HCT116 (cell line): ENCODE data around the gene DNAAF8. TPM values are rescaled to one million over a fixed set of nuclear protein-coding genes. Genes with fewer than 3 reads are reported as not detected.

Source experiments
- ATAC-seq: fragments of 200-7000 bp; cut with Tn5 transposase; 2 replicates; pipeline ENCODE4 v1.9.1; 2020; ENCODE audit warnings: mild to moderate bottlenecking, moderate library complexity
- BruUV-seq: library from RNA; stranded (reverse); fragments of 400-500 nt; replicated peaks from 2 replicates; lab custom pipeline; 2021; lab: Mats Ljungman, UMichigan
- CTCF ChIA-PET: fragments of 300-600 bp; sonication (Branson Sonifier 250); formaldehyde crosslinking; loops from one replicate; lab custom pipeline; 2021; ENCODE audit warnings: antibody characterized with exemption; lab: Charles Lee
- POLR2A ChIA-PET: fragments of 300-600, 350-600 bp; sonication (Branson Sonifier 250); formaldehyde crosslinking; loops from one replicate; lab custom pipeline; 2021; ENCODE audit warnings: antibody characterized with exemption; lab: Charles Lee
- RAD21 ChIA-PET, 2 experiments: fragments of 300-600 bp; sonication (Branson Sonifier 250); formaldehyde crosslinking; loops; one replicate each; lab custom pipeline; 2023; ENCODE audit warnings: low total read pairs in 2 of 2; ENCODE audit not compliant: uncharacterized antibody in 2 of 2, unreplicated experiment in 2 of 2, low non-redundant PET in 1 of 2; lab: Charles Lee
- DNase-seq: peaks from one replicate; pipeline ENCODE4 v3.0.0-alpha.2; 2010; ENCODE audit warnings: low read depth, low spot score
- H2AFZ ChIP-seq: fragments of 200-600 bp; shearing (Covaris generic), sonication (generic); 2 replicates; pipeline ENCODE4 v1.6.1; 2017; ENCODE audit warnings: low read depth, mixed run types, mixed read lengths, antibody characterized with exemption, low read length; ENCODE audit not compliant: poor library complexity, severe bottlenecking
- H3K27ac ChIP-seq: 2 replicates; pipeline ENCODE4 v1.5.1; 2012; ENCODE audit warnings: low read depth, low read length
- H3K27me3 ChIP-seq: fragments of 200-600 bp; sonication (generic); 2 replicates; pipeline ENCODE4 v1.6.1; 2016; ENCODE audit warnings: mixed run types, low read length, mixed read lengths; ENCODE audit not compliant: insufficient read depth
- H3K36me3 ChIP-seq, 2 experiments: fragments of 200-500 bp in 1 of 2; fragments of 200-600 bp in 1 of 2; sonication (Bioruptor generic) in 1 of 2; sonication (generic) in 1 of 2; 2 replicates each; pipeline versions ENCODE4 v1.5.1 to v1.6.1; 2014 to 2016; ENCODE audit warnings: low read length in 2 of 2, inconsistent platforms in 1 of 2, mixed read lengths in 1 of 2, mixed run types in 1 of 2; ENCODE audit not compliant: insufficient read depth in 2 of 2, control insufficient read depth in 1 of 2
- H3K4me1 ChIP-seq, 2 experiments: fragments of 200-600 bp in 1 of 2; sonication (generic) in 1 of 2; 2 replicates each; pipeline versions ENCODE4 v1.5.1 to v1.6.1; 2012 to 2017; ENCODE audit warnings: low read length in 2 of 2, inconsistent platforms in 1 of 2, mild to moderate bottlenecking in 1 of 2, mixed read lengths in 1 of 2, mixed run types in 1 of 2, moderate library complexity in 1 of 2; ENCODE audit not compliant: insufficient read depth in 2 of 2, control insufficient read depth in 1 of 2
- H3K4me2 ChIP-seq: fragments of 200-600 bp; sonication (generic); 2 replicates; pipeline ENCODE4 v1.6.1; 2017; ENCODE audit warnings: mixed run types, low read length, mixed read lengths
- H3K4me3 ChIP-seq, 2 experiments: fragments of 200-600 bp in 1 of 2; sonication (generic) in 1 of 2; replicated peaks in 1 of 2; 2 replicates each; pipeline ENCODE4 v1.5.1; 2011 to 2016; ENCODE audit warnings: low read length in 2 of 2, control low read depth in 1 of 2, low read depth in 1 of 2, mild to moderate bottlenecking in 1 of 2, mixed read lengths in 1 of 2, mixed run types in 1 of 2
- H3K79me2 ChIP-seq: fragments of 200-600 bp; sonication (generic); 2 replicates; pipeline ENCODE4 v1.6.1; 2017; ENCODE audit warnings: mild to moderate bottlenecking, mixed run types, low read length, moderate library complexity, mixed read lengths; ENCODE audit not compliant: insufficient read depth
- H3K9ac ChIP-seq: fragments of 200-600 bp; sonication (generic); 2 replicates; pipeline ENCODE4 v1.6.1; 2016; ENCODE audit warnings: low read length, mixed read lengths
- H3K9me2 ChIP-seq: fragments of 200-600 bp; sonication (generic), shearing (Covaris generic); 2 replicates; pipeline ENCODE4 v1.6.1; 2017; ENCODE audit warnings: mixed run types, mild to moderate bottlenecking, moderate library complexity; ENCODE audit not compliant: insufficient read depth
- H3K9me3 ChIP-seq, 2 experiments: fragments of 200-500 bp in 1 of 2; fragments of 200-600 bp in 1 of 2; sonication (Bioruptor generic) in 1 of 2; sonication (generic) in 1 of 2; 2 replicates each; pipeline ENCODE4 v1.6.1; 2014 to 2017; ENCODE audit warnings: low read length in 2 of 2, mixed read lengths in 2 of 2, inconsistent platforms in 1 of 2, low read depth in 1 of 2, mild to moderate bottlenecking in 1 of 2, mixed run types in 1 of 2, moderate library complexity in 1 of 2; ENCODE audit not compliant: control insufficient read depth in 1 of 2, insufficient read depth in 1 of 2
- H4K20me1 ChIP-seq: fragments of 200-600 bp; sonication (generic), shearing (Covaris generic); 2 replicates; pipeline ENCODE4 v1.6.1; 2017; ENCODE audit warnings: mixed run types, mild to moderate bottlenecking, moderate library complexity; ENCODE audit not compliant: insufficient read depth
- ATF3 ChIP-seq: IDR thresholded peaks from 2 replicates; pipeline ENCODE4 v1.6.1; 2012
- CBX3 ChIP-seq: IDR thresholded peaks from 2 replicates; pipeline ENCODE4 v1.6.1; 2012; ENCODE audit warnings: low read depth
- CTCF ChIP-seq, 3 experiments: fragments of 200-600 bp in 1 of 3; sonication (generic) in 1 of 3; IDR thresholded peaks in 2 of 3; conservative IDR thresholded peaks in 1 of 3; 2 replicates each; pipeline ENCODE4 v1.5.1; 2012 to 2017; ENCODE audit warnings: low read depth in 2 of 3, low read length in 2 of 3, antibody characterized with exemption in 1 of 3, borderline replicate concordance in 1 of 3, control low read depth in 1 of 3, mild to moderate bottlenecking in 1 of 3, mixed read lengths in 1 of 3, mixed run types in 1 of 3, moderate library complexity in 1 of 3; ENCODE audit not compliant: insufficient read depth in 1 of 3
- EGR1 ChIP-seq: IDR thresholded peaks from 2 replicates; pipeline ENCODE4 v1.6.1; 2012; ENCODE audit warnings: low read depth
- EZH2 ChIP-seq: fragments of 200-600 bp; sonication (generic); IDR thresholded peaks from 2 replicates; pipeline ENCODE4 v1.6.1; 2017; ENCODE audit warnings: antibody characterized with exemption, mixed run types
- EZH2phosphoT487 ChIP-seq: fragments of 200-600 bp; IDR thresholded peaks from 2 replicates; pipeline ENCODE4 v1.6.1; 2018; ENCODE audit warnings: antibody characterized with exemption, borderline replicate concordance
- FOSL1 ChIP-seq: IDR thresholded peaks from 2 replicates; pipeline ENCODE4 v1.6.1; 2012; ENCODE audit warnings: low read depth
- POLR2A ChIP-seq: IDR thresholded peaks from 2 replicates; pipeline ENCODE4 v1.7.0; 2011; ENCODE audit warnings: borderline replicate concordance; ENCODE audit not compliant: insufficient read depth, insufficient read length; ENCODE audit errors: extremely low read depth
- POLR2AphosphoS5 ChIP-seq: IDR thresholded peaks from 2 replicates; pipeline ENCODE4 v1.6.1; 2011; ENCODE audit warnings: mild to moderate bottlenecking, low read depth, low read length, moderate library complexity
- SIN3A ChIP-seq: IDR thresholded peaks from 2 replicates; pipeline ENCODE4 v1.6.1; 2012; ENCODE audit warnings: low read depth
- SP1 ChIP-seq: IDR thresholded peaks from 2 replicates; pipeline ENCODE4 v1.6.1; 2012; ENCODE audit warnings: low read depth
- YY1 ChIP-seq: IDR thresholded peaks from 2 replicates; pipeline ENCODE4 v1.6.1; 2011; ENCODE audit warnings: low read length, low read depth, moderate library complexity, mild to moderate bottlenecking; ENCODE audit not compliant: insufficient replicate concordance; ENCODE audit errors: extremely low read depth
- ZBTB33 ChIP-seq: IDR thresholded peaks from 2 replicates; pipeline ENCODE4 v1.6.1; 2011; ENCODE audit warnings: mild to moderate bottlenecking, low read length, moderate library complexity; ENCODE audit not compliant: insufficient replicate concordance; ENCODE audit errors: extremely low read depth
- ZNF274 ChIP-seq: fragments of 200-500 bp; sonication (Bioruptor generic); IDR thresholded peaks from 2 replicates; pipeline ENCODE4 v1.6.1; 2014; ENCODE audit warnings: mild to moderate bottlenecking, low read depth, low read length, inconsistent platforms
- intact Hi-C: fragments of 100-400 bp; cut with micrococcal nuclease; formaldehyde crosslinking; loops from 2 replicates; pipeline ENCODE4 v1.10.0; 2022
- total RNA-seq: library from RNA; stranded (reverse); gene quantifications from one replicate; pipeline ENCODE4 v1.2.1, GENCODE V29; 2021; ENCODE audit not compliant: unreplicated experiment
- TF ChIP-seq, protein P1 (sequence below): IDR thresholded peaks from 2 replicates; pipeline ENCODE4 v1.6.1; 2012; ENCODE audit warnings: low read depth

DNAAF8 gene
- total RNA-seq, 1 experiment from 2014 or later, result 1.0 TPM

DNA sequence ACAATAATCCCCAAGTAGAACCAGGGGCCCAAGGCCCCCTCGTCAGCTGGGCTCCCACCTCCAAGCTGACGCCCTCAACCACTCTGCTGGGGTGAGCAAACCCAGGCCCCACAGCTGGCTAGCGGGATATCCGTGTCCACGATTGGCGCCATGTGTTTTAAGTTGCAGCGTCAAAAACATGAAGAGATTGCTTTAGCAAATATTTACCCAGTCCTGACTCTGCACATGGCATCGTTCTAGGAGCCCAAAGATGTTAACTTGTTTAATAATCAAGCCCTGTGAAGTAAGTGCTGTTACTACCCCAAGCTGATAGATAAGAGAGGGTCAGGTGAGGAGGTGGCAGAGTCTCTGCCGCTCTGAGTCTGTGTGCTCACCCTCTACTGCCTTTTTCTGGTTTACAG, 54.2 kb downstream of the DNAAF8 start (continued):
- TF ChIP-seq ZBTB33, result no peak
- no peak for TF ChIP-seq POLR2A
- TF ChIP-seq EZH2phosphoT487, result no peak
- TF ChIP-seq ZNF274, result no peak
- no peak for TF ChIP-seq POLR2AphosphoS5
- TF ChIP-seq YY1, result no peak

- Histone ChIP-seq H3K27me3 (no peaks in the 10 kb centered on the region), H3K4me2 (no peak overlapping the region), H3K9me2 (no peaks in the 10 kb centered on the region), H3K9ac (no peak overlapping the region), H2AFZ (no peak overlapping the region), H3K9me3 (no peaks in the 10 kb centered on the region), H3K27ac (no peak overlapping the region), H3K36me3 (no peaks in the 10 kb centered on the region), H3K79me2 (no peaks in the 10 kb centered on the region), H3K4me1 (peaks cover 5 to 7% of the 10 kb centered on the region in 2 experiments), H4K20me1 (no peaks in the 10 kb centered on the region), H3K4me3 (no peak overlapping the region)
- no TSS peak for BruUV-seq
- ChIA-PET POLR2A (interaction anchor here (0.7 kb wide), 1 partner anchor 1768 kb away, joined by 3 read pairs; no protein-coding TSS in a partner anchor), CTCF (no interaction called here), RAD21 (no interaction called here)
- DNase-seq (no peak), ATAC-seq (no peak)
- intact Hi-C loops, result no loop called here
- TF ChIP-seq YY1 (no peak), SP1 (no peak), FOSL1 (no peak), SIN3A (no peak), EZH2 (no peak), CTCF (IDR thresholded peaks at IDR 0.05 in 2 of 3, conservative IDR thresholded peaks at IDR 0.05 in 1 of 3; ENCODE audit: borderline replicate concordance in 1 of 3, insufficient read depth in 1 of 3, low read depth in 2 of 3, low read length in 2 of 3) (no peak), EGR1 (no peak), ATF3 (no peak), ZNF274 (no peak), CBX3 (no peak)
- TF ChIP-seq, protein P1, sequence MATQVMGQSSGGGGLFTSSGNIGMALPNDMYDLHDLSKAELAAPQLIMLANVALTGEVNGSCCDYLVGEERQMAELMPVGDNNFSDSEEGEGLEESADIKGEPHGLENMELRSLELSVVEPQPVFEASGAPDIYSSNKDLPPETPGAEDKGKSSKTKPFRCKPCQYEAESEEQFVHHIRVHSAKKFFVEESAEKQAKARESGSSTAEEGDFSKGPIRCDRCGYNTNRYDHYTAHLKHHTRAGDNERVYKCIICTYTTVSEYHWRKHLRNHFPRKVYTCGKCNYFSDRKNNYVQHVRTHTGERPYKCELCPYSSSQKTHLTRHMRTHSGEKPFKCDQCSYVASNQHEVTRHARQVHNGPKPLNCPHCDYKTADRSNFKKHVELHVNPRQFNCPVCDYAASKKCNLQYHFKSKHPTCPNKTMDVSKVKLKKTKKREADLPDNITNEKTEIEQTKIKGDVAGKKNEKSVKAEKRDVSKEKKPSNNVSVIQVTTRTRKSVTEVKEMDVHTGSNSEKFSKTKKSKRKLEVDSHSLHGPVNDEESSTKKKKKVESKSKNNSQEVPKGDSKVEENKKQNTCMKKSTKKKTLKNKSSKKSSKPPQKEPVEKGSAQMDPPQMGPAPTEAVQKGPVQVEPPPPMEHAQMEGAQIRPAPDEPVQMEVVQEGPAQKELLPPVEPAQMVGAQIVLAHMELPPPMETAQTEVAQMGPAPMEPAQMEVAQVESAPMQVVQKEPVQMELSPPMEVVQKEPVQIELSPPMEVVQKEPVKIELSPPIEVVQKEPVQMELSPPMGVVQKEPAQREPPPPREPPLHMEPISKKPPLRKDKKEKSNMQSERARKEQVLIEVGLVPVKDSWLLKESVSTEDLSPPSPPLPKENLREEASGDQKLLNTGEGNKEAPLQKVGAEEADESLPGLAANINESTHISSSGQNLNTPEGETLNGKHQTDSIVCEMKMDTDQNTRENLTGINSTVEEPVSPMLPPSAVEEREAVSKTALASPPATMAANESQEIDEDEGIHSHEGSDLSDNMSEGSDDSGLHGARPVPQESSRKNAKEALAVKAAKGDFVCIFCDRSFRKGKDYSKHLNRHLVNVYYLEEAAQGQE, result no peak
Measured at GRCh38 chr16:4788910-4789309, 54.6 kb downstream of the DNAAF8 start.
